ENCODE results near the gene SLC4A2. TPM values are rescaled to one million over a fixed set of nuclear protein-coding genes. Genes with fewer than 3 reads are reported as not detected.

Gene SLC4A2
- total RNA-seq, 2 donors from 2014 or later: 55.3 to 114 TPM

DNA sequence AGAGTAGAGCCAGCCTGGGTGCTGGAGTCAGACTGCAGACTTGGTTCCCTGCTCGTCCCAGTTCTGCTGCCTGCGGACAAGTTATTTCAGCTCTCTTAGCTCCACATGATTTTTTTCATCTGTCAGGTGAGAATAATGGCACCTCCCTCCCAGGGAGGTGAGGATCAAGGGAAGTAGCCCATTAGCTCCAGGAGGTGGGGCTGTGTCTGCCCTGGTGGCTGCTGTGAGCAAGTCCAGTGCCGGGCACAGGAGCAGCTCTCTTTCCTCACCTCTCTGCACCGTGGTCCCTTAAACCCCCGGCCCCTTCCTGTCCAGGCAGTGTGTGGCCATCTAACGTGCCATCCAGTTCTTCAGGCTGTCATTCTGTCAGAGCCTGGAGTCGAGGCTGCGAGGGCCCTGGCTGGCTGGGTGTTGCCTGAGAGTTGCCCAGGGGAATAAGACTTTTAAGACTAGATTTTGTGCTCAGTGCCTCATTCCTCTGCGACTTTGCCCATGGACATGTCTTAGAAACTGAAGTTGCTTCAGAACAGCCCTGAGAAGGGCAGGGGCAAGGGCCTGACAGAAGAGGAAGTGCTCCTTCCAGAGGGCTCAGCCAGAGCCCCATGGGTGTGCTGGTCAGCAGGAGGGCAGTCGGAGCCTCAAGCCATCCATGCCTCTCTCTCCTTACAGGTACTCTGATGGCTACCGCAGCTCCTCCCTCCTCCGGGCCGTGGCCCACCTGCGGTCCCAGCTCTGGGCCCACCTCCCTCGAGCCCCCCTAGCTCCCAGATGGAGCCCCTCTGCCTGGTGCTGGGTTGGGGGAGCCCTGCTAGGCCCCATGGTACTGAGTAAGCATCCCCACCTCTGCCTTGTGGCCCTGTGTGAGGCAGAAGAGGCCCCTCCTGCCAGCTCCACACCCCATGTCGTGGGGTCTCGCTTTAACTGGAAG lies 26.2 kb upstream of the SLC4A2 start:
- H3K27me3 ChIP-seq: no peaks in the 10 kb centered on the region
- no peaks in the 10 kb centered on the region for H3K9me3 ChIP-seq
- TF ChIP-seq, protein P1, sequence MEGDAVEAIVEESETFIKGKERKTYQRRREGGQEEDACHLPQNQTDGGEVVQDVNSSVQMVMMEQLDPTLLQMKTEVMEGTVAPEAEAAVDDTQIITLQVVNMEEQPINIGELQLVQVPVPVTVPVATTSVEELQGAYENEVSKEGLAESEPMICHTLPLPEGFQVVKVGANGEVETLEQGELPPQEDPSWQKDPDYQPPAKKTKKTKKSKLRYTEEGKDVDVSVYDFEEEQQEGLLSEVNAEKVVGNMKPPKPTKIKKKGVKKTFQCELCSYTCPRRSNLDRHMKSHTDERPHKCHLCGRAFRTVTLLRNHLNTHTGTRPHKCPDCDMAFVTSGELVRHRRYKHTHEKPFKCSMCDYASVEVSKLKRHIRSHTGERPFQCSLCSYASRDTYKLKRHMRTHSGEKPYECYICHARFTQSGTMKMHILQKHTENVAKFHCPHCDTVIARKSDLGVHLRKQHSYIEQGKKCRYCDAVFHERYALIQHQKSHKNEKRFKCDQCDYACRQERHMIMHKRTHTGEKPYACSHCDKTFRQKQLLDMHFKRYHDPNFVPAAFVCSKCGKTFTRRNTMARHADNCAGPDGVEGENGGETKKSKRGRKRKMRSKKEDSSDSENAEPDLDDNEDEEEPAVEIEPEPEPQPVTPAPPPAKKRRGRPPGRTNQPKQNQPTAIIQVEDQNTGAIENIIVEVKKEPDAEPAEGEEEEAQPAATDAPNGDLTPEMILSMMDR (IDR thresholded peaks at IDR 0.05): no peak
- no peak for DNase-seq (ENCODE audit: low spot score)
- no peak overlapping the region for H3K4me3 ChIP-seq
- H3K27ac ChIP-seq: no peak overlapping the region
- peaks cover 25% of the 10 kb centered on the region for H3K36me3 ChIP-seq
- H3K4me1 ChIP-seq: peaks cover 0 to 12% of the 10 kb centered on the region in 2 donors

DNA sequence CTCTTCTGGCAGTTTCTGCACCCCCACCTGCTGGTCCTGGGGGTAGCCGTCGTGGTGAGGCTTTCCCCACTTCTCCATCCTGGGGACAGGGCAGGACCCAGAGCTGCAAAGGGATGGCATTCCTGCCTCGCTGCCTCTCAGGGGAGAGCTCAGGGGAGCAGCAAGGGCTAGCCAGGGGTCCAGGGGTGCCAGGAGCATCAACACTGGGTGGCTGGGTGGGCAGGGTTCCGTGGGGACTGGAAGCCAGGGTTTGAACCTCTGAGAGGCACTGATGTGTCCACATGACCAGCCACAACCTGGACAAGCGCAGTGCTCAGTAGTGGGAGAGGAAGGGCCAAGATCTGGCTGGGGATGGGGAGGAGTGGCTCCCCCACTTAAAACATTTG lies 25.5 kb upstream of the SLC4A2 start:
- TF ChIP-seq, protein P1 (IDR thresholded peaks at IDR 0.05): no peak
- no peak overlapping the region for H3K4me3 ChIP-seq
- H3K27me3 ChIP-seq: no peaks in the 10 kb centered on the region
- H3K36me3 ChIP-seq: peaks cover 25% of the 10 kb centered on the region
- H3K27ac ChIP-seq: no peak overlapping the region
- no peaks in the 10 kb centered on the region for H3K9me3 ChIP-seq
- peaks cover 0 to 18% of the 10 kb centered on the region in 2 donors for H3K4me1 ChIP-seq
- DNase-seq (ENCODE audit: low spot score): no peak

DNA sequence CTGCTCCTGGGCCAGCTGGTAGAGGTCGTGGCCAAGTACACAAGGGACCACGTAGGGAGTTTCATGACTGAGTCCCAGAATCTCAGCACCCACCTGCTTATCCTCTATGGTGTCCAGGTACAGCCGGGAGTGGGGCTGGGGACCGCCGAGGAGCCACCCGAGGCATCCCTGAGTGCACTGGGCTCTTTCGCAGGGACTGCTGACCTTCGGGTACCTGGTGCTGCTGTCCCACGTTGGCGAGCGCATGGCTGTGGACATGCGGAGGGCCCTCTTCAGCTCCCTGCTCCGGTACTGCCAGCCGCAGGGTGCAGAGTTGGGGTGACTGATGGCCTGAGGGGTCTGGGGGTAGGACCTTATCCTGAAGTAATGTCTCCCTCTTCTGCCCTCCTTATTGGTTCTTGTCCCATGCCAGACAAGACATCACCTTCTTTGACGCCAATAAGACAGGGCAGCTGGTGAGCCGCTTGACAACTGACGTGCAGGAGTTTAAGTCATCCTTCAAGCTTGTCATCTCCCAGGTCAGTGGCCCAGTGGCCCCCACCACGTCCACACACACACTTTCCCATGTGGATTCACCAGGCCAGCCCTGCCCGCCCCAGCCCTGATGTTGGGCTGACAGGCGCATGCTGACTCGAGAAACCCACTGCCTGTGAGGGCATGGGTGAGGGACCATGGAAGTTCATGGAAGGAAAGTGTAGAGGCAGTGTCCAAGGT lies 24.9 kb upstream of the SLC4A2 start:
- H3K9me3 ChIP-seq: no peaks in the 10 kb centered on the region
- TF ChIP-seq, protein P1 (IDR thresholded peaks at IDR 0.05): no peak
- no peak overlapping the region for H3K4me3 ChIP-seq
- peaks cover 1 to 18% of the 10 kb centered on the region in 2 donors for H3K4me1 ChIP-seq
- H3K27me3 ChIP-seq: no peaks in the 10 kb centered on the region
- no peak overlapping the region for H3K27ac ChIP-seq
- H3K36me3 ChIP-seq: peaks cover 25% of the 10 kb centered on the region
- DNase-seq (ENCODE audit: low spot score): no peak

DNA sequence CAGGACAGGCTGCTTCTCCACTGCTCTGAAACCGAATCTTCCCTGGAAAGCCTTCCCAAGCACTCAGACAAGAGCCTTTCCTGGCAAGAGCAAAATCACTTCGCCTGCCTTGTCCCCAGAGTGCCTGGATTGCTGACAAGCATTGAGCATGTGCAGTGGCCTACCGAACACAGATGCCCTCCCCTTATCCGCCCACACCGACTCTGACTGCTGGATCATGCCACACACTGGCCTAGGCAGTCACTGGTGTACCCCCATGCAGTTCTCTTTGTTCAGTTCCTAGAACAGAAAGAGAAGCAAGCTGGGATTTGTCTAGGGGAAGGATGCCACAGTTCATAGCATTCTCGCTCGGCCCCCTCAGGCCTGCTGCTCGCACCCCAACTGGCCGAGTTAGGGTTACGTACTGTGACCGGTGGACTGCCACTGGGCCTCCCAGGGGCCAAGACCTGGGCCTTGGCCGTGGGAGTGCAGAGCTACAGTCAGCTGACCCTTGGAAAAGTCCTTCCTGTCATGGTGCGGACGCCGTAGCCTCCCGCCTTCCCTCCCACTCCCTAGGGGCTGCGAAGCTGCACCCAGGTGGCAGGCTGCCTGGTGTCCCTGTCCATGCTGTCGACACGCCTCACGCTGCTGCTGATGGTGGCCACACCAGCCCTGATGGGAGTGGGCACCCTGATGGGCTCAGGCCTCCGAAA lies 24.2 kb upstream of the SLC4A2 start:
- H3K27ac ChIP-seq: no peak overlapping the region
- H3K27me3 ChIP-seq: no peaks in the 10 kb centered on the region
- no peak overlapping the region for H3K4me3 ChIP-seq
- no peak for DNase-seq (ENCODE audit: low spot score)
- H3K4me1 ChIP-seq: peaks cover 3 to 20% of the 10 kb centered on the region in 2 donors
- H3K9me3 ChIP-seq: no peaks in the 10 kb centered on the region
- TF ChIP-seq, protein P1 (IDR thresholded peaks at IDR 0.05): no peak
- peaks cover 25% of the 10 kb centered on the region for H3K36me3 ChIP-seq

DNA sequence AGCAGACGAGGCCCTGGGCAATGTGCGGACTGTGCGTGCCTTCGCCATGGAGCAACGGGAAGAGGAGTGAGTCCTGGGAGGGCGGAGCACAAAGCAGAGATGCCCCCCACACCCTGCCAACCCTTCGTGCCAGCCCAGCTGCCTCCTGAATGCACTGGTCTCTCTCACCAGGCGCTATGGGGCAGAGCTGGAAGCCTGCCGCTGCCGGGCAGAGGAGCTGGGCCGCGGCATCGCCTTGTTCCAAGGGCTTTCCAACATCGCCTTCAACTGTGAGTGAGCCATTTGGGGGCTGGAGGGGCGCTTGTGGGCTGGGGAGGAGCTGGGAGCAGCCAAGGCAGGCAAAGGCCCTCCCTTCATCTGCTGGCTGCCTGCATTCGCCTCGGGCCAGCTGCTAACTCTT lies 23.5 kb upstream of the SLC4A2 start:
- Histone ChIP-seq H3K36me3 (peaks cover 25% of the 10 kb centered on the region), H3K4me1 (peaks cover 3 to 20% of the 10 kb centered on the region in 2 donors), H3K9me3 (no peaks in the 10 kb centered on the region), H3K4me3 (no peak overlapping the region), H3K27me3 (no peaks in the 10 kb centered on the region), H3K27ac (no peak overlapping the region)
- DNase-seq (ENCODE audit: low spot score): no peak
- TF ChIP-seq, protein P1 (IDR thresholded peaks at IDR 0.05): no peak
